Measurements from ENCODE around the gene HAUS8. TPM values are rescaled to one million over a fixed set of nuclear protein-coding genes. Genes with fewer than 3 reads are reported as not detected.

HAUS8 gene
- total and polyA plus RNA-seq, 2 experiments from 2014 or later, result 2.8 to 5.5 TPM

GRCh38 chr19:17075864-17076542 is 751 bp upstream of the HAUS8 start:
- Histone ChIP-seq H2AFZ (peak overlapping the region; percentile 83), H3K4me2 (peak overlapping the region; percentile 97), H3K9me2 (replicated peaks; ENCODE audit: insufficient read depth) (no peaks in the 10 kb centered on the region), H3K4me1 (ENCODE audit: insufficient read depth) (peaks cover 17% of the 10 kb centered on the region), H3K4me3 (peak overlapping the region; percentile 98), H3K9me3 (ENCODE audit: low read depth) (no peaks in the 10 kb centered on the region), H3K36me3 (replicated peaks; ENCODE audit: insufficient read depth, low read depth) (no peaks in the 10 kb centered on the region), H3K27me3 (no peaks in the 10 kb centered on the region), H4K20me1 (ENCODE audit: insufficient read depth, poor library complexity, severe bottlenecking) (peaks cover 4% of the 10 kb centered on the region), H3K27ac (peak overlapping the region; percentile 91), H3K79me2 (peaks cover 66% of the 10 kb centered on the region)
- under 1% methylated on average over 33 of the region's 43 CpGs for WGBS (ENCODE audit: low lambda C conversion rate, missing lambda C conversion rate)
- DNase-seq (ENCODE audit: low spot score), result peak; percentile 50
- TF ChIP-seq CTCF (IDR thresholded peaks at IDR 0.05; ENCODE audit: poor library complexity), result no peak
- no peak for TF ChIP-seq EZH2phosphoT487 (IDR thresholded peaks at IDR 0.05; ENCODE audit: low read depth, severe bottlenecking, unreplicated experiment)
- no peak for TF ChIP-seq EZH2 (IDR thresholded peaks at IDR 0.05; ENCODE audit: borderline replicate concordance)

GRCh38 chr19:17074634-17075034 is 618 bp downstream of the HAUS8 start:
- H3K4me2 ChIP-seq, result peak overlapping the region; percentile 78
- H3K4me1 ChIP-seq (ENCODE audit: insufficient read depth), result peaks cover 17% of the 10 kb centered on the region
- peaks cover 4% of the 10 kb centered on the region for H4K20me1 ChIP-seq (ENCODE audit: insufficient read depth, poor library complexity, severe bottlenecking)
- no peak for DNase-seq (ENCODE audit: low spot score)
- peaks cover 58% of the 10 kb centered on the region for H3K79me2 ChIP-seq
- H3K9me3 ChIP-seq (ENCODE audit: low read depth), result no peaks in the 10 kb centered on the region
- TF ChIP-seq EZH2phosphoT487 (IDR thresholded peaks at IDR 0.05; ENCODE audit: low read depth, severe bottlenecking, unreplicated experiment), result no peak
- no peak for TF ChIP-seq CTCF (IDR thresholded peaks at IDR 0.05; ENCODE audit: poor library complexity)
- TF ChIP-seq EZH2 (IDR thresholded peaks at IDR 0.05; ENCODE audit: borderline replicate concordance), result no peak
- 5% methylated on average over 11 of the region's 11 CpGs for WGBS (ENCODE audit: low lambda C conversion rate, missing lambda C conversion rate)
- no peaks in the 10 kb centered on the region for H3K9me2 ChIP-seq (replicated peaks; ENCODE audit: insufficient read depth)
- H3K27ac ChIP-seq, result peak overlapping the region; percentile 62
- H3K27me3 ChIP-seq, result no peaks in the 10 kb centered on the region
- no peaks in the 10 kb centered on the region for H3K36me3 ChIP-seq (replicated peaks; ENCODE audit: insufficient read depth, low read depth)
- peak overlapping the region; percentile 41 for H3K4me3 ChIP-seq
- peak overlapping the region; percentile 70 for H2AFZ ChIP-seq

- DNase-seq (ENCODE audit: low spot score), result no peak
- Histone ChIP-seq H3K4me3 (peak overlapping the region; percentile 41), H3K27ac (peak overlapping the region; percentile 62), H3K9me3 (ENCODE audit: low read depth) (no peaks in the 10 kb centered on the region), H4K20me1 (ENCODE audit: insufficient read depth, poor library complexity, severe bottlenecking) (peaks cover 4% of the 10 kb centered on the region), H3K9me2 (replicated peaks; ENCODE audit: insufficient read depth) (no peaks in the 10 kb centered on the region), H3K4me2 (peak overlapping the region; percentile 78), H2AFZ (peak overlapping the region; percentile 70), H3K27me3 (no peaks in the 10 kb centered on the region), H3K4me1 (ENCODE audit: insufficient read depth) (peaks cover 17% of the 10 kb centered on the region), H3K79me2 (peaks cover 53% of the 10 kb centered on the region), H3K36me3 (replicated peaks; ENCODE audit: insufficient read depth, low read depth) (no peaks in the 10 kb centered on the region)
- WGBS (ENCODE audit: low lambda C conversion rate, missing lambda C conversion rate), result 44% methylated on average over 18 of the region's 18 CpGs
- TF ChIP-seq EZH2phosphoT487 (IDR thresholded peaks at IDR 0.05; ENCODE audit: low read depth, severe bottlenecking, unreplicated experiment), result no peak
- TF ChIP-seq EZH2 (IDR thresholded peaks at IDR 0.05; ENCODE audit: borderline replicate concordance), result no peak
- TF ChIP-seq CTCF (IDR thresholded peaks at IDR 0.05; ENCODE audit: poor library complexity), result no peak
Observed at GRCh38 chr19:17073869-17074633, 1.2 kb downstream of the HAUS8 start.

Measured in hepatocyte (in vitro differentiated cells).